Femur (tissue), 1 donor: Measurements from ENCODE around the gene PRUNE2.

Source experiments
- DNase-seq: peaks from one replicate; pipeline ENCODE4 v3.0.0-alpha.2; 2017

Gene PRUNE2

GRCh38 chr9:76651119-76651705 is 254.7 kb downstream of the PRUNE2 start:
- DNase-seq = no peak

- DNase-seq = no peak
Observed at GRCh38 chr9:76650692-76651091, 255.2 kb downstream of the PRUNE2 start.

- no peak for DNase-seq
Observed at GRCh38 chr9:76649894-76650293, 256.0 kb downstream of the PRUNE2 start.

GRCh38 chr9:76646249-76646648 is 259.7 kb downstream of the PRUNE2 start:
- DNase-seq = no peak

- no peak for DNase-seq
Observed at GRCh38 chr9:76644647-76645250, 261.2 kb downstream of the PRUNE2 start.

GRCh38 chr9:76644171-76644570 is 261.7 kb downstream of the PRUNE2 start:
- no peak for DNase-seq

- no peak for DNase-seq
Observed at GRCh38 chr9:76643399-76644117, 262.4 kb downstream of the PRUNE2 start.

GRCh38 chr9:76642701-76643209 is 263.2 kb downstream of the PRUNE2 start:
- no peak for DNase-seq

- no peak for DNase-seq
Observed at GRCh38 chr9:76642074-76642473, 263.8 kb downstream of the PRUNE2 start.

- no peak for DNase-seq
Observed at GRCh38 chr9:76638001-76638400, 267.9 kb downstream of the PRUNE2 start.

GRCh38 chr9:76637416-76637815 is 268.5 kb downstream of the PRUNE2 start:
- DNase-seq = no peak

- no peak for DNase-seq
Observed at GRCh38 chr9:76634356-76635054, 271.4 kb downstream of the PRUNE2 start.

- no peak for DNase-seq
Observed at GRCh38 chr9:76630916-76631315, 275.0 kb downstream of the PRUNE2 start.

GRCh38 chr9:76629205-76629990 is 276.5 kb downstream of the PRUNE2 start:
- no peak for DNase-seq

GRCh38 chr9:76628155-76628554 is 277.8 kb downstream of the PRUNE2 start:
- DNase-seq = no peak

GRCh38 chr9:76626980-76627379 is 278.9 kb downstream of the PRUNE2 start:
- no peak for DNase-seq

GRCh38 chr9:76626141-76626540 is 279.8 kb downstream of the PRUNE2 start:
- no peak for DNase-seq

GRCh38 chr9:76624391-76625048 is 281.4 kb downstream of the PRUNE2 start:
- no peak for DNase-seq

- no peak for DNase-seq
Observed at GRCh38 chr9:76620996-76621395, 284.9 kb downstream of the PRUNE2 start.

GRCh38 chr9:76620581-76620980 is 285.3 kb downstream of the PRUNE2 start:
- no peak for DNase-seq

GRCh38 chr9:76619640-76620039 is 286.3 kb downstream of the PRUNE2 start:
- no peak for DNase-seq

GRCh38 chr9:76619197-76619596 is 286.7 kb downstream of the PRUNE2 start:
- DNase-seq = no peak
